Skeletal muscle tissue (tissue), 4 donors: ENCODE results near the gene MYOT. TPM values are rescaled to one million over a fixed set of nuclear protein-coding genes. Genes with fewer than 3 reads are reported as not detected.
A peak's percentile ranks its signal among the peaks of the same experiment; 100 is the strongest.

Experiments
- H3K27ac ChIP-seq: one replicate; pipeline ENCODE4 v1.7.0; 2013; ENCODE audit warnings: mild to moderate bottlenecking, low read depth, low read length, inconsistent platforms
- H3K27me3 ChIP-seq, 3 donors: one replicate each; pipeline ENCODE4 v1.7.0; 2013; ENCODE audit warnings: low read length in 3 of 3; ENCODE audit not compliant: control insufficient read depth in 3 of 3, insufficient read depth in 3 of 3
- H3K36me3 ChIP-seq, 3 donors: one replicate each; pipeline ENCODE4 v1.7.0; 2013; ENCODE audit warnings: low read length in 3 of 3; ENCODE audit not compliant: control insufficient read depth in 3 of 3, insufficient read depth in 3 of 3
- H3K4me1 ChIP-seq, 3 donors: one replicate each; pipeline ENCODE4 v1.7.0; 2013; ENCODE audit warnings: low read length in 3 of 3, mild to moderate bottlenecking in 3 of 3; ENCODE audit not compliant: control insufficient read depth in 3 of 3, insufficient read depth in 3 of 3
- H3K4me3 ChIP-seq, 3 donors: one replicate each; pipeline ENCODE4 v1.7.0; 2013; ENCODE audit warnings: low read length in 3 of 3
- H3K9ac ChIP-seq, 3 donors: one replicate each; pipeline ENCODE4 v1.7.0; 2013; ENCODE audit warnings: low read length in 3 of 3, mild to moderate bottlenecking in 3 of 3, moderate library complexity in 2 of 3, low read depth in 1 of 3
- H3K9me3 ChIP-seq, 3 donors: one replicate each; pipeline ENCODE4 v1.7.0; 2013; ENCODE audit warnings: low read length in 3 of 3; ENCODE audit not compliant: control insufficient read depth in 3 of 3
- total RNA-seq: library from RNA; depleted of rRNA; stranded (reverse); fragments of >200 nt; gene quantifications from one replicate; pipeline ENCODE4 v1.2.3, GENCODE V29; 2014
- donor health status: Osteomylitis.

The MYOT gene
- total RNA-seq, 1 donor from 2014 or later: 54.8 TPM

DNA sequence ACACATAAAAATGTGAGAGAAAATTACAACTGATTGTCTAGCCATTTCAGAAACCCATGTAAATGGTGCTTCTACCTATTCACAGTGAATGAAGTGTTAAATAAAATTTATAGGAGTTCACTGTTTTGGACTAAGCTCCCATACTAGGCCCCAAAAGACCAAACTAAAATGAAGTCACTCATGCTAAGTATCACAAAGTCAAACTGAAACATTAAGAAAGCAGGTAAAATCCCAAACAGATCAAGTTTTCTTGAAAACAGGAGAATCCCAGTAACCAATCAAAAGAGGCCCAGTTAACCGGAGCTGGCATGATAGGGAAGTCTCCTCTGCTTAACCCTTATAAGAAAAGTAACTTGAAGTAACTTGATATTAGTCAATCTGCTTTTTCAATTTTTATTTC is 35.2 kb upstream of the MYOT start:
- no peak overlapping the region for H3K9ac ChIP-seq
- H3K27ac ChIP-seq: peak overlapping the region; percentile 97
- no peaks in the 10 kb centered on the region for H3K27me3 ChIP-seq
- no peaks in the 10 kb centered on the region for H3K9me3 ChIP-seq
- no peaks in the 10 kb centered on the region for H3K36me3 ChIP-seq
- H3K4me3 ChIP-seq: no peak overlapping the region
- peaks cover 10 to 36% (median 27%) of the 10 kb centered on the region in 3 donors for H3K4me1 ChIP-seq

DNA sequence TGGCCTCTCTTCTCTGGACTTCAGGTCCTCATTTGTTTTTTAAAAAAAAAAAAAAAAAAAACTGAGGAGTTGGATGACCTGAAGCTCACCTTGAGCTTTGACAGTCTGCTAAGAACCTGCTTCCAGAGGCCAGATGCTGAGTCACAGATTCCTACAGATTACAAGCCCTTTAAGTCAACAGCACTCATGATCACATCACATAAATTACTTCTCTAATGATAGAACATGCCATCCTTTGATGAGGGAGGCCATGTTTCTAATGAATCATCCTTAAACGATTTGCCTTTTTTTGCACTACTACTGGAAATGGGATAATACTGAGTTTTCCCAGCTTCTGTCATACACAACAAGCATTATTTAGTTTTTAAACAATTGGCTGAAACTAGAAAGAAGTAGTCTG is 34.2 kb upstream of the MYOT start:
- peaks cover 10 to 34% (median 22%) of the 10 kb centered on the region in 3 donors for H3K4me1 ChIP-seq
- H3K27me3 ChIP-seq: no peaks in the 10 kb centered on the region
- H3K9me3 ChIP-seq: no peaks in the 10 kb centered on the region
- no peaks in the 10 kb centered on the region for H3K36me3 ChIP-seq
- no peak overlapping the region for H3K4me3 ChIP-seq
- H3K27ac ChIP-seq: peak overlapping the region; percentile 97
- H3K9ac ChIP-seq: no peak overlapping the region

DNA sequence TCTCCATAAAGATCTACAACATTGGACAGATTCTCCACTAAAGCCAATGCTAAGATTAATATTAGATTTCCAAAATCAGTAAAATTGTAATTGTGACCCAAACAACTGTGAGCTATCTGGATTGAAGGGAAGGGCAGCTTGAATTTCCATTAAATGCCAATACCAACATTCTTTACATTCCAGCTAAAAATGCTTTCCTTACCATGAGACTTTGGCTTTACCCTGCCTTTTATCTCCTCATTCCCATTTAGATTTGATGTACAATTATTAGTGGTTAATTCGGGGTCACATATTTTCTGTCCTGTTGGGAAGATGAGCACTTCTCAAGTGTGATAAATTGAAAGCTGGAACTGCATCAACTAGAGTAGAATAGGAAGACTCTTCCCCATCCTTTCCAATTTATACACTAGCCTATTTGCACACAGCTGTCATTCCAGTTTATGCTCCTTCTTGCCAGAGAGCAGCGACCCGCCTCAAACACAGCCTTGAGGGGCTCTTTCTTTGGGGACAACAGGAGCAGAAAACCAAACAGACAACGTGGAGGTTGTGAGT is 33.1 kb upstream of the MYOT start:
- H3K36me3 ChIP-seq: no peaks in the 10 kb centered on the region
- peak overlapping the region; percentile 97 for H3K27ac ChIP-seq
- no peak overlapping the region for H3K4me3 ChIP-seq
- no peaks in the 10 kb centered on the region for H3K27me3 ChIP-seq
- H3K9ac ChIP-seq: peak overlapping the region in 1 of 3 donors; percentile 55
- H3K9me3 ChIP-seq: no peaks in the 10 kb centered on the region
- H3K4me1 ChIP-seq: peaks cover 10 to 29% (median 17%) of the 10 kb centered on the region in 3 donors

DNA sequence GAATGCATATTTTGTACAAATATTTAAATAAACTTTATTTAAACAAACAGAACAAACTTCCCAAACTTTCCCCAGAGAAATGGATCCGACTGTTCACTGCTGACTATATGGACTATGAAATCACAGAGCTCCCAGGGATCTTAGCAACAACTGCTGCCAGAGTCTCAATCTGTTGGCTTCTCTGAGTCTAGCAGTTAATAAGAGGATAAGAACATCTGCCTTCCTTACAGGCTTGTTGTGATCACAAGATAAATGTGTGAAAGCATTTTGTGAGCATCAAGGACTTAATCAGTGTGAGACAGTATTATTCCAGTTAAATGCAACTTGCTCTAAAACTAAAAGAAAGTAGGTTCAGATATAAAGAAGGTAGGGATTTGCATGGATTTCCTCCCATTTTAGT is 31.4 kb upstream of the MYOT start:
- no peak overlapping the region for H3K4me3 ChIP-seq
- peak overlapping the region in 2 of 3 donors; percentile 54 to 58 for H3K9ac ChIP-seq
- no peaks in the 10 kb centered on the region for H3K36me3 ChIP-seq
- peak overlapping the region; percentile 97 for H3K27ac ChIP-seq
- no peaks in the 10 kb centered on the region for H3K9me3 ChIP-seq
- H3K27me3 ChIP-seq: no peaks in the 10 kb centered on the region
- peaks cover 8 to 30% (median 13%) of the 10 kb centered on the region in 3 donors for H3K4me1 ChIP-seq

DNA sequence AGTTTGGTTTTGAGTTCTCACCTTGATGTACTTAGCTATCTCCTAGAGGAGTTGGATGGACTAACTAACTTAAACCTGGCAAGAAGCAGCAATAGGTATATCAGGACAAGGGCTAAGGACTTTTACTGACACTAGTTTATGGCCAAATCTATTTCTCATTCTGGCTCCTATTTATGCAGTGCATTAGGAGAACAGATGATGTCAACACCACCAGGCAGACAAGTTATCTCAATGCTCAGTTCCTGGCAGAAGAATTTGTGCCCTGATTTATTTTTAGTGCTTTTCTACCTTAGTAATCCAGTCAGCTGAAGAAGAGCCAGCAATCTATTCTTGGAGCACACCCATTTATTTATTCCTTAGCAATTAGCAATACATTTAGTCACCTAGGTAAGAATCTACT is 30.7 kb upstream of the MYOT start:
- peak overlapping the region; percentile 58 to 66 (median 60) for H3K9ac ChIP-seq
- no peaks in the 10 kb centered on the region for H3K36me3 ChIP-seq
- peak overlapping the region; percentile 97 for H3K27ac ChIP-seq
- H3K4me1 ChIP-seq: peaks cover 5 to 29% (median 13%) of the 10 kb centered on the region in 3 donors
- H3K9me3 ChIP-seq: no peaks in the 10 kb centered on the region
- no peaks in the 10 kb centered on the region for H3K27me3 ChIP-seq
- H3K4me3 ChIP-seq: peak overlapping the region in 2 of 3 donors; percentile 5 to 18

DNA sequence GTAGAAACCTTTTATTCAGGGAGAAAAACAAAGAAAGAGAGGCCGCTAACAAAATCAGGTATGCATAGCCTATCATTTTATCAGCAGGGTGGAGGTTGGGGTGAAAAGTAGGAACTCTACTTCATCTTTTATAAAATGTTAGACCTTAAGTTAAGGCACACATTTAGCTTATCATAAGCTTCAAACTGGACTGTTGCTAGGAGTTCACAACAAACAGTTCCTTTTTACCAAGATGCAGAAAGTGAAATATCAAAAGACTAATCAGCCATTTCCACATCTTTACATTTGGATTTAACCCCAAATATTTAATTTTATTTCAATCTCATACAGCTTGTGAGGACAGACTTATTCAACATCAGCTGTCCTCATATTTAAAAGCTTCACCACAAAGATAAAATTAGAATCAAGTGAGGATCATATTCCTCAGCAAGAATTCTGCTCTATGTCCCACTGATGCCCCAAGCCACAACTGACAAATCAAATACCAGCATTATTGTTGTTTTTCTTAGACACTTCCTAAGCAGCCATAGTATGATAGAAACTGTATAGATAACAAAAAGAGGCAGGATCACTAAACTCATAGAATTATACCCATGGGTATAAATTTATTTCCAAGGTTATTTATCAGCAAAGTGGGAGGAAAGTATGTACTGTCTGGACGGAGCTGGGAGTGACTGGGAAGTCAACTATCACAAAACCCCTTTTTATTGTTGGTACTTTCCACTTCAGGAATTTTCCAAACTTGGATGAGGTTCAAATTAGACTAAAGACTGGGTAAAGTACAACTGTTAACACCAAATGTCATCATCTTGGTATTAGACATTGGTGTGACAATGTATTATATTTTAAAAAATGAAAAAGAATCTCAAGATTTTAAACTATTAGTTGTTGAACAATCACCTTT is 29.9 kb upstream of the MYOT start:
- H3K4me3 ChIP-seq: peak overlapping the region in 2 of 3 donors; percentile 18 to 34
- H3K4me1 ChIP-seq: peaks cover 5 to 30% (median 13%) of the 10 kb centered on the region in 3 donors
- H3K27ac ChIP-seq: peak overlapping the region; percentile 97
- no peaks in the 10 kb centered on the region for H3K27me3 ChIP-seq
- H3K9me3 ChIP-seq: no peaks in the 10 kb centered on the region
- H3K36me3 ChIP-seq: no peaks in the 10 kb centered on the region
- peak overlapping the region; percentile 58 to 75 (median 68) for H3K9ac ChIP-seq

DNA sequence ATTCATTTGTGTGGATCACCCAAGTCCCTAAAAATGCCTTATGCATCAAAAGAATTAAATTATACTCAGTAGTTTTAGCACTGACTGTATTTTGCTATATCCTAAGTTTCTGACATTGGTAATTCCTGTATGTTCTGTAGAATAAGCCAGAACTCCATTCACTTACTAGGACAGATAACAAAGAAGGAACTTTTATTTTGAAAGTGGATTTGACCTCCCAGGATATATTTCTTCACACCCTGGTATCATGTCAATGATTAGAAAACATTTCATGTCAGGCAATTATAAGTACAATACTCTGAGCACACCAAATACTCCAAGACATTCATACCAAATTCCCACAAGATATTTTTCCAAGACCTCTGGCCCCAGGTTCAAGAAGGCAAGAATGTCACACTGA is 28.7 kb upstream of the MYOT start:
- Histone ChIP-seq H3K36me3 (no peaks in the 10 kb centered on the region), H3K4me1 (peaks cover 11 to 32% (median 17%) of the 10 kb centered on the region in 3 donors), H3K27me3 (no peaks in the 10 kb centered on the region), H3K9ac (peak overlapping the region; percentile 58 to 75 (median 68)), H3K4me3 (peak overlapping the region in 2 of 3 donors; percentile 16 to 65), H3K27ac (peak overlapping the region; percentile 97), H3K9me3 (no peaks in the 10 kb centered on the region)

DNA sequence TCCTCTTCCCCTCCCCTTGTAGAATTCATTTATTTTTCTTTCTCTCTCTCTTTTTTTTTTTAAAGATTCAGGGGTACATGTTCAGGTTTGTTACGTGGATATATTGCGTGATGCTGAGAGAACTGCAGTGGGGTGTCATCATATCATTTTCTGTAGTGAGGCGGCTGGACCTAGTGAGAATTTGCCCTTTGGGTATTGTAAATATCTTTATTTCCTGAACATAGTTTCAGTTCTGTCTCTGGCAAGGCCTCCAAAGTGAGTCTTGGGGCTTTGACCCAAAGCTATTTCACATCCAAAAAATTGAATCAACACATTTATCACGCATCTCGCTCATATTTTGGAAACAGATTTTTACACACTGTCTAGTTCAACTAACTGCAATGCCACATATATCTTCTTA is 25.4 kb upstream of the MYOT start:
- Histone ChIP-seq H3K27ac (peak overlapping the region; percentile 66), H3K9ac (peak overlapping the region in 1 of 3 donors; percentile 48), H3K36me3 (no peaks in the 10 kb centered on the region), H3K27me3 (no peaks in the 10 kb centered on the region), H3K4me3 (no peak overlapping the region), H3K9me3 (no peaks in the 10 kb centered on the region), H3K4me1 (peaks cover 17 to 28% (median 20%) of the 10 kb centered on the region in 3 donors)

GRCh38 chr5:137843676-137844299 is 23.9 kb upstream of the MYOT start:
- Histone ChIP-seq H3K27ac (peak overlapping the region; percentile 92), H3K4me3 (peak overlapping the region in 1 of 3 donors; percentile 16), H3K9ac (no peak overlapping the region), H3K4me1 (peaks cover 17 to 30% (median 20%) of the 10 kb centered on the region in 3 donors), H3K27me3 (no peaks in the 10 kb centered on the region), H3K9me3 (no peaks in the 10 kb centered on the region), H3K36me3 (no peaks in the 10 kb centered on the region)
